Activated CD4-positive, alpha-beta T cell treated with anti-CD3 and anti-CD28 coated beads, Interleukin-2, Interleukin-6, amounts not matched to agents 100 ng/mL and 50 ng/mL, durations not matched to agents 16 hours and 8 hours (primary cell): ENCODE data around the gene RAB18.
"Not testable (repeated sequence)": the region's sequence is repeated elsewhere in the genome, so short reads cannot be mapped to it uniquely, and the experiment has no call there.

Experiments
- DNase-seq: peaks from one replicate; pipeline ENCODE4 v3.0.0-alpha.2; 2020

RAB18 gene

GRCh38 chr10:27505537-27505936 is 1.4 kb downstream of the RAB18 start:
- DNase-seq: not testable (repeated sequence)

DNA sequence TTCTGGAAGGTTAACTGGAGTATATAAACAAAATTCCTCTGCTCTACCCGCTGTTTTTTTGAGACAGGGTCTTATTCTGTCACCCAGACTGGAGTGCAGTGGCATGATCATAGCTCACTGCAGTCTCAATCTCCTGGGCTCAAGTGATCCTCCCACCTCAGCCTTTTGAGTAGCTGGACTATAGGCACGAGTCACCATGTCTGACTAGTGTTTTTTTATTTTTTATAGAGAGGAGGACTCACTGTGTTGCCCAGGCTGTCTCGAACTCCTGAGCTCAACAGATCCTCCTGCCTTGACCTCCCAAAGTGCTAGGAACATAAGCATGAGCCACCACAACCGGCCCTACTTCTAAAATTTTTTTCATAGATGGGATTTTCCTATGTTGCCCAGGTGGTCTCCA is 2.2 kb downstream of the RAB18 start:
- no peak for DNase-seq

GRCh38 chr10:27512548-27512947 is 8.4 kb downstream of the RAB18 start:
- DNase-seq: no peak

- peak; percentile 35 for DNase-seq
Observed at GRCh38 chr10:27513451-27514191, 9.5 kb downstream of the RAB18 start.

DNA sequence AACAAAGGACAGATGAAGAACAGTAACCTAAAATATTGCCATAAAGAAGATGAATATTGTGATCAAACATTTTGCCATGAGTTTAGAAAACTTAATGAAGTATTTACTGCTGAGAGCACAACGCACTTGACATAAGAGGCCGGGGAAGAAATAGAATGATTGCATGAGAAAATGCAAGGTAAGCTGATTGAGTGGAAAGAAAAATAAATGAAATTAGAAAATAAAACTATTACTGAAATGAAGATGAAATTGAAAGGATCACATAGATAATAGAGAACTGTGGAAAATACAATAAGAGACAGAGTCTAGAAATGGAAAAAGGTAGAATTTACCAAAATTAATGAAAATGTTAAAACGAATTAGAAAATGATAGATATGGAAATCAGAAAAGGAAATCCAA is 10.1 kb downstream of the RAB18 start:
- DNase-seq: no peak

DNA sequence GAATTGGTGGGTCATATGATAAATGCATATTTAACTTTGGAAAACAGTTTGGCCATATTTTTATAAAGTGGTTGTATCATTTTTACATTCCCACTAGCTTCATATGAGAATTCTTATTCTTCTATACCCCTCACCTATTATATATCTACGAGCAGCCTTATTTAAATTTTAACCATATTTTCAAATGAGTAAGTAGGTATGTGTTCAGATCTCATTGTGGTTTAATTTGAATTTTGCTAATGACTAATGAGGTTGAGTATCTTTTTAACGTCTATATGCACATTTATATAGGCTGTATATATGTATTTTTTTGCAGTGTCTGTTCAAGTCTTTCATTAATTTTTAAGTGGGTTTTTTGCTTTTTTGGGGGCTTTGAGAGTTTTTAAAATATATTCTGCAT is 14.2 kb downstream of the RAB18 start:
- no peak for DNase-seq

GRCh38 chr10:27525819-27526218 is 21.7 kb downstream of the RAB18 start:
- no peak for DNase-seq

GRCh38 chr10:27526242-27526641 is 22.1 kb downstream of the RAB18 start:
- no peak for DNase-seq

DNA sequence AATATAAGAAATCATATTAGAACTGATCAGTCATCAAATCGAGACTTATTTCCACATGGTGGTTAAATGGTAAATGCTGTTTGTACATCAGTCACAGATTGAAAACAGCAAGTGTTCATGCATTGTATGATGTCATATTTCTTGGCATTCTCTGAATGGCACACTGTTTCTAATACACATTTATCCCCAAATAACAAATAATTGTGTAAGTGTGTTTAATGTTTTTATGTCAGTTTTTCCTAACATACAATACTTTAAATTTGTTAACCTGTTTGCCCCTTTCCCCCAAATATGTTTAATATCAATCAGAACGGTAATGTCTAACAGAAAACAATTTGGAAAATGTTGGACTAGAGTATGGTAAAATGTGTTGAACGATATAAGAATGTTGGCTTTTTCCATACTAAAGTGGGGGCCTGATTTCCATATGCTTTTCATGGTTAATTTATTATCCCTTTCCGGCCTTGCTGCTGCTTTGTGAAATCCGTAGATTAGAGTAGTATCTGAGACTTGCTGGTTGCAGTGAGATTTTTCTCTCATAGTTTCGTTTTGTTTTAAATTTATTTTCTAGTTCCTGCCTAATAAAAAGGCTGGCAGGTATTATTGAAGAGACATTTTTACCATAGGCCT is 23.7 kb downstream of the RAB18 start:
- DNase-seq: no peak

DNA sequence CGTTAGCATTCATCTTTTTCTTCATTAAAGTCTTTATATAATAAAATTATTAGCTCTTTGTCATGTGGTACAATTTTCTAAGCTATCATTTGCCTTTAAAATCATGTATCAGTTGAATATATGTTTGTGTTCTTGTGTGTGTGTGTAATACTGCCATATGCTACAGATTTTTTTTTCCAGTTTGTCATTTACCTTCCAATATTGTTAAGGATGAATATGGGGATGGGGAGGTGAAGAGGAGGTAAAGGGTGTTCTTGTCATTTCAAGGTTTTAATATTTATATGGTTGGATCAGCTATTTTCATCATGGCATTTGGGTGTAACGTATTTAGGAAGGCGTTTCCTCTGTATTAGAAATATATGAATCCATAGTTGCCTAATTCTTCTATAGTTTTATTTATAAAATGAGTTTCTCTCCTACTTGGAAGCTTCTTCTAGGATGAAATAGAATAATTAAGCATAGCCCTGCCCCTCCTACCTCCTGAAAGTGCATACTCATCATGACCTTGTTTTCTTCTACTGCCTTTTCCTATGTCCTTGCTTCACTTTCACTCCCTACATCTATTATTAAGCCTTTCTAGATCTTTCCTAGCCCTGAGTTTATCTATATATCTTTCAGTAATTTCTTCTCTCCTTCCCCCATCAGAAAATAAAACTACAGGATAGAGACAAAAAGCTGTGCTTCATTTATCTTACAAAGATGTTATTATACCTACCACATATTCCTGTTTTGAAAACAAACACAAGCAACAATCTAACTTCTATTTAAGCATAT is 25.1 kb downstream of the RAB18 start:
- no peak for DNase-seq

DNA sequence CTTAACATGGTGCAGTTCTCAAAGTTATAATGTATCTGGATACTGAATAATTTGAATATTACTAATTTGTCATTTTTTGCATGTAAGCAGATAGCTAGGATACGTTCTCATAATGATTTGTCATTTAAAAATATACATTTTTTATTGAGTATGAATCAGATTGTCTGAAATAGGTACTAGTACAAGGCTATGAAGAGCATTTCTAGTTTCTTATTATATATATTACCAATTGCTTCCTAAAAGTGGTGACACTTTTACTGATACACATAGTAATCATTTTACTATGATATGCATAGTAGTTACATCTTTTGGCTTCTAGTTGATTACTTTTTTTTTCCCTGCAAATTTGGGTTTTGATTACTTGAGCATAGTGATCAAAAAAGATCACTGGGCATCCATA is 26.4 kb downstream of the RAB18 start:
- DNase-seq: no peak

GRCh38 chr10:27531336-27531847 is 27.3 kb downstream of the RAB18 start:
- no peak for DNase-seq

GRCh38 chr10:27534161-27534700 is 30.1 kb downstream of the RAB18 start:
- no peak for DNase-seq

DNA sequence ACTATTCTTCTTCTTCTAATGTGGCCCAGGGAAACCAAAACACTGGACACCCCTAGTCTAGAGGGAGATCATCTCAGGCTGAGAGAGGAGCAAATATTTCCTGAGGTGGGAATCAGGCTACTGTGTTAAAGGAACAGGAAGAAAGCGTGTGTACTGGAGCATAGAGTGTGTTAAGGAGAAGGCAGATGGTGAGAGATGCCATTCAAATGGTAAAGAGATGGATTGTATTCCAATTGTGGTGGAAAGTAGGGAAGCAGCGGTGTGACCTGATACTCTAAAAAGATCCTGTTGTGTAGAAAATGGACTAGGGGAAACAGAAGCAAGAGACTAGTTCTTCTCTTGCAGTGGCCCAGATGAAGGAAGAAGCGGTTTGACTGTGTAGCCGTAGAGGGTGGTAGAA is 31.2 kb downstream of the RAB18 start:
- DNase-seq: no peak

GRCh38 chr10:27536437-27536836 is 32.3 kb downstream of the RAB18 start:
- DNase-seq: no peak

- DNase-seq: no peak
Observed at GRCh38 chr10:27537166-27537565, 33.1 kb downstream of the RAB18 start.

DNA sequence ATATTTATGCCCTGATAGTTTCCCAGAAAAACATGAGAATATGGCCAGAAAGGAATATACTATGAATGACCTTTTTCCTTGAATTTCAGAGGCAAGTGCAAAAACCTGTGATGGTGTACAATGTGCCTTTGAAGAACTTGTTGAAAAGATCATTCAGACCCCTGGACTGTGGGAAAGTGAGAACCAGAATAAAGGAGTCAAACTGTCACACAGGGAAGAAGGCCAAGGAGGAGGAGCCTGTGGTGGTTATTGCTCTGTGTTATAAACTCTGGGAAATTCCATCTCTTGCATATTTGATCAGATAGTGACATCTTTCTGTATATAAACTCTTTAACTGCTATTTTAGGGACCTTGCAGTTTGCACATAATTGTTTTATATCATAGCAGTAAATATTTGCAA is 33.7 kb downstream of the RAB18 start:
- DNase-seq: no peak

DNA sequence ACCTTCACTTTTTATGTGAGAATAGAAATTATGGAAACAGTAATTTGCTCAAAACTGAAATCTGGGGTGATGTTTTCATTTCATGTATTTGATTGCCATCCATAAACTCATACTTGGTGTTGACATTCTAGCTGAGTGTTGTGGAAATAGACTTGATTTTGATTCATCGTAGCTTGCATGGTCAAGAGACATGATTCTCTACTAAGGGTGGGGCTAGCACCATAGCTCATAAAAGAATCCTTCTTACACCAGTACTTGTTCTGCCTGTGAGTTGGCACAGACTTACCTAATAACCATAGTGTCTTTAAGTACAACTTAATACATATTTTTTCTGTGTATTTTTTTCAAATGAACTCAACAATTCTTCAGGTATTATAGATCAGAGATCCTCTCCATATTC is 36.6 kb downstream of the RAB18 start:
- DNase-seq: no peak

GRCh38 chr10:27541796-27542729 is 38.0 kb downstream of the RAB18 start:
- DNase-seq: no peak

DNA sequence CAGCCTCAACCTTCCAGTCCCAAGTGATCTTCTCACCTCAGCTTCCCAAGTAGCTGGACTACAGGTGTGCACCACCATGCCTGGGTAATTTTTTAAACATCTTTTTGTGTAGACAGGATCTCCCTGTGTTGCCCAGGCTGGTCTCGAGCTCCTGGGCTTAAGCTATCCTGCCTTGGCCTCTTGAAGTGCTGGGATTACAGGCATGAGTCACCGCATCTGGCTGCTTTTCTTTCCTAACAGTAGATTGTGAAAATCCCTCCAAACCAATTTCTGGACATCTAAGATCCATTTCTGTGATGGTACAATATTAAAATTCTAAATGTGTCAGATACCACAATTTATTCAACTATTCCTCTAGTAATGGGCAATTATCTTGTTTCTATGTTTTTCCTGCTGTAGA is 38.7 kb downstream of the RAB18 start:
- DNase-seq: no peak

DNA sequence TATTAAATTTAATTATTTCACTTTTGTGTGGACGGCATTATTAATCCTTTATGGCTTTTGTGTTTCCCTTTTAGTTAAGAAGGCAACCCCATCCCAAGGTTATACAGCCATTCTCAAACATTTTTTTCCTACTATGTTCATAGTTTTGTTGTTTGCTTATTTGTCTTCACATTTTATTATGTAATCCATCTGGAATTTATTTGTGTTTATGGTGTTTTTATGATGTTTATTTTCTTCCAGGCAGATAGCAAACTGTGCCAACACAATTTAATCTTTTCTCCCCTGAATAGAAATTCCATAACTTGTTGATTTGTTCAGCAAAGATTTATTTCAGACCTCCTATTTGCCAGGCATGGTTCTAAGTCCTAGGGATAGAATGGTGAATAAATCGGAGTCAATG is 42.9 kb downstream of the RAB18 start:
- DNase-seq: no peak

- no peak for DNase-seq
Observed at GRCh38 chr10:27547482-27547881, 43.4 kb downstream of the RAB18 start.
